HepG2 (cell line): ENCODE measurements around the gene SLC13A5. TPM values are rescaled to one million over a fixed set of nuclear protein-coding genes. Genes with fewer than 3 reads are reported as not detected.
A peak's percentile ranks its signal among the peaks of the same experiment; 100 is the strongest.

ENCODE experiments used
- BCL6 ChIP-seq: IDR thresholded peaks from 2 replicates; pipeline ENCODE4 v1.6.1; 2016; ENCODE audit warnings: missing genetic modification reagents, missing compliant biosample characterization
- FOXA1 ChIP-seq, 2 experiments: fragments of 450-650 bp in 1 of 2; sonication (generic) in 1 of 2; formaldehyde crosslinking in 1 of 2; IDR thresholded peaks; 2 replicates each; pipeline versions ENCODE4 v1.4.0 to v1.6.1; 2016 to 2020; ENCODE audit warnings: missing genetic modification reagents in 1 of 2
- GABPA ChIP-seq, 2 experiments: IDR thresholded peaks; 2 replicates each; pipeline ENCODE4 v1.6.1; 2011 to 2016; ENCODE audit warnings: low read depth in 2 of 2, low read length in 1 of 2, missing biosample characterization in 1 of 2, missing genetic modification characterization in 1 of 2
- HNF4A ChIP-seq: sonication (generic); formaldehyde crosslinking; IDR thresholded peaks from 2 replicates; pipeline ENCODE4 v1.4.0; 2020; ENCODE audit warnings: missing genetic modification reagents
- JUND ChIP-seq: sonication (generic); formaldehyde crosslinking; IDR thresholded peaks from 2 replicates; pipeline ENCODE4 v1.8.0; 2022; ENCODE audit warnings: mild to moderate bottlenecking, missing genetic modification reagents
- KLF11 ChIP-seq: IDR thresholded peaks from 2 replicates; pipeline ENCODE4 v1.6.1; 2016; ENCODE audit warnings: missing compliant biosample characterization
- MYPOP ChIP-seq: sonication (generic); formaldehyde crosslinking; IDR thresholded peaks from 2 replicates; pipeline ENCODE4 v1.8.1; 2023; ENCODE audit warnings: mild to moderate bottlenecking, moderate library complexity, missing genetic modification reagents
- PAXIP1 ChIP-seq: sonication (generic); formaldehyde crosslinking; conservative IDR thresholded peaks from 2 replicates; pipeline ENCODE4 v1.4.0; 2020; ENCODE audit warnings: mild to moderate bottlenecking, missing genetic modification reagents, moderate library complexity
- RAD21 ChIP-seq: fragments of 450-650 bp; formaldehyde crosslinking; IDR thresholded peaks from 2 replicates; pipeline ENCODE4 v1.5.0; 2020; ENCODE audit warnings: mild to moderate bottlenecking
- SP5 ChIP-seq: IDR thresholded peaks from 2 replicates; pipeline ENCODE4 v1.6.1; 2016; ENCODE audit warnings: low read depth, borderline replicate concordance
- TARDBP ChIP-seq: sonication (generic); formaldehyde crosslinking; IDR thresholded peaks from 2 replicates; pipeline ENCODE4 v1.8.0; 2022; ENCODE audit warnings: mild to moderate bottlenecking, missing genetic modification reagents
- UBTF ChIP-seq: sonication (generic); formaldehyde crosslinking; IDR thresholded peaks from 2 replicates; pipeline ENCODE4 v1.4.0; 2020; ENCODE audit warnings: mild to moderate bottlenecking, missing genetic modification reagents
- ZBED4 ChIP-seq: sonication (generic); formaldehyde crosslinking; IDR thresholded peaks from 2 replicates; pipeline ENCODE4 v1.4.0; 2020; ENCODE audit warnings: missing genetic modification reagents, borderline replicate concordance
- ZNF232 ChIP-seq: sonication (generic); formaldehyde crosslinking; IDR thresholded peaks from 2 replicates; pipeline ENCODE4 v1.4.0; 2020; ENCODE audit warnings: missing genetic modification reagents, borderline replicate concordance
- ZNF329 ChIP-seq: sonication (generic); formaldehyde crosslinking; IDR thresholded peaks from 2 replicates; pipeline ENCODE4 v1.9.0; 2021; ENCODE audit warnings: low read depth, mild to moderate bottlenecking, missing genetic modification reagents
- ZNF33B ChIP-seq: sonication (generic); formaldehyde crosslinking; IDR thresholded peaks from 2 replicates; pipeline ENCODE4 v1.5.1; 2020; ENCODE audit warnings: mild to moderate bottlenecking, missing genetic modification reagents
- ZNF607 ChIP-seq: sonication (generic); formaldehyde crosslinking; IDR thresholded peaks from 2 replicates; pipeline ENCODE4 v1.5.1; 2020; ENCODE audit warnings: missing genetic modification reagents, mild to moderate bottlenecking, borderline replicate concordance
- ZNF691 ChIP-seq: sonication (generic); formaldehyde crosslinking; IDR thresholded peaks from 2 replicates; pipeline ENCODE4 v1.4.0; 2020; ENCODE audit warnings: missing genetic modification reagents, low read depth, mild to moderate bottlenecking, borderline replicate concordance
- polyA plus RNA-seq, 8 experiments: library from polyadenylated mRNA; depleted of rRNA in 3 of 8; stranded (reverse) in 7 of 8; unstranded in 1 of 8; fragments of >200 nt; fragmentation: Illumina TruSeq in 4 of 8; extraction: Trizol in 4 of 8; gene quantifications; 2 replicates each; pipeline versions ENCODE4 v1.2.1 to v1.2.3, GENCODE V29; 2011 to 2016; ENCODE audit warnings: low read depth in 4 of 8, missing spikeins in 1 of 8, mixed read lengths in 1 of 8; ENCODE audit not compliant: insufficient read depth in 1 of 8
- total RNA-seq, 5 experiments: library from RNA; depleted of rRNA; stranded (reverse); fragments of >200 nt; fragmentation: Illumina TruSeq; extraction: Trizol; gene quantifications; 2 replicates each; pipeline ENCODE4 v1.2.3, GENCODE V29; 2016; ENCODE audit warnings: low read depth in 1 of 5

Gene SLC13A5
- total and polyA plus RNA-seq, 2 of the 13 experiments (the other 11 are each of a cell fraction or from before 2014, with no cell fraction given) = 42.8 to 310 TPM

- 0 out of 2 replicates have a peak, but pooled peaks have one; percentile 39 for TF ChIP-seq PAXIP1
- no peak for TF ChIP-seq MYPOP
- no peak for TF ChIP-seq ZNF33B
- TF ChIP-seq ZNF232 (CRISPR knock-in tag) = peak; percentile 52; the same call in 1 of the 2 replicates
- 0 out of 2 replicates have a peak, but pooled peaks have one; percentile 4 for TF ChIP-seq JUND (CRISPR knock-in tag)
- no peak for TF ChIP-seq ZNF691 (CRISPR knock-in tag)
- peak; percentile 89 for TF ChIP-seq SP5
- TF ChIP-seq TARDBP (CRISPR knock-in tag) = peak; percentile 26; the same call in 1 of the 2 replicates
- peak; percentile 69 for TF ChIP-seq BCL6 (CRISPR knock-in tag)
- peak; percentile 63 for TF ChIP-seq HNF4A (CRISPR knock-in tag)
- no peak; the same call in 1 of the 2 replicates for TF ChIP-seq ZNF329 (CRISPR knock-in tag)
- no peak for TF ChIP-seq FOXA1 (IDR thresholded peaks at IDR 0.05)
- TF ChIP-seq FOXA1 (CRISPR knock-in tag; IDR thresholded peaks at IDR 0.05) = no peak
- no peak for TF ChIP-seq RAD21 (CRISPR knock-in tag)
- TF ChIP-seq KLF11 (CRISPR knock-in tag) = no peak
- TF ChIP-seq UBTF (CRISPR knock-in tag) = no peak
- no peak for TF ChIP-seq ZBED4
- 0 out of 2 replicates have a peak, but pooled peaks have one; percentile 22 for TF ChIP-seq ZNF607
- no peak for TF ChIP-seq GABPA (IDR thresholded peaks at IDR 0.05; ENCODE audit: low read depth, low read length)
- TF ChIP-seq GABPA (CRISPR knock-in tag; IDR thresholded peaks at IDR 0.05; ENCODE audit: low read depth) = peak; percentile 40
Observed at GRCh38 chr17:6711681-6712057, 1.5 kb downstream of the SLC13A5 start (continued).
